HCT116 (cell line): Measurements from ENCODE around the gene PLA2G5.

Source experiments
- CTCF ChIP-seq, 3 experiments: fragments of 200-600 bp in 1 of 3; sonication (generic) in 1 of 3; IDR thresholded peaks in 2 of 3; conservative IDR thresholded peaks in 1 of 3; 2 replicates each; pipeline ENCODE4 v1.5.1; 2012 to 2017; ENCODE audit warnings: low read depth in 2 of 3, low read length in 2 of 3, antibody characterized with exemption in 1 of 3, borderline replicate concordance in 1 of 3, control low read depth in 1 of 3, mild to moderate bottlenecking in 1 of 3, mixed read lengths in 1 of 3, mixed run types in 1 of 3, moderate library complexity in 1 of 3; ENCODE audit not compliant: insufficient read depth in 1 of 3
- EZH2 ChIP-seq: fragments of 200-600 bp; sonication (generic); IDR thresholded peaks from 2 replicates; pipeline ENCODE4 v1.6.1; 2017; ENCODE audit warnings: antibody characterized with exemption, mixed run types
- EZH2phosphoT487 ChIP-seq: fragments of 200-600 bp; IDR thresholded peaks from 2 replicates; pipeline ENCODE4 v1.6.1; 2018; ENCODE audit warnings: antibody characterized with exemption, borderline replicate concordance
- FOSL1 ChIP-seq: IDR thresholded peaks from 2 replicates; pipeline ENCODE4 v1.6.1; 2012; ENCODE audit warnings: low read depth
- POLR2A ChIP-seq: IDR thresholded peaks from 2 replicates; pipeline ENCODE4 v1.7.0; 2011; ENCODE audit warnings: borderline replicate concordance; ENCODE audit not compliant: insufficient read depth, insufficient read length; ENCODE audit errors: extremely low read depth
- RAD21 ChIP-seq: IDR thresholded peaks from 2 replicates; pipeline ENCODE4 v1.6.1; 2012; ENCODE audit warnings: low read depth, mild to moderate bottlenecking
- REST ChIP-seq: IDR thresholded peaks from 2 replicates; pipeline ENCODE4 v1.6.1; 2012; ENCODE audit warnings: low read depth
- SIN3A ChIP-seq: IDR thresholded peaks from 2 replicates; pipeline ENCODE4 v1.6.1; 2012; ENCODE audit warnings: low read depth

GRCh38 chr1:20031161-20031560 is 38.8 kb upstream of the PLA2G5 start:
- TF ChIP-seq SIN3A, result no peak
- TF ChIP-seq POLR2A, result no peak
- no peak for TF ChIP-seq EZH2phosphoT487
- TF ChIP-seq REST, result no peak
- no peak for TF ChIP-seq FOSL1
- no peak for TF ChIP-seq RAD21
- TF ChIP-seq CTCF (IDR thresholded peaks at IDR 0.05 in 2 of 3, conservative IDR thresholded peaks at IDR 0.05 in 1 of 3; ENCODE audit: borderline replicate concordance in 1 of 3, insufficient read depth in 1 of 3, low read depth in 2 of 3, low read length in 2 of 3), result no peak
- TF ChIP-seq EZH2, result no peak
